HG02938 (cell line): ENCODE results near the gene EGFR.

Experiments
- ATAC-seq: cut with Tn5 transposase; IDR thresholded peaks from one replicate; pipeline ENCODE4 v1.9.1; 2021; ENCODE audit warnings: mild to moderate bottlenecking, moderate library complexity; ENCODE audit not compliant: unreplicated experiment

EGFR gene

DNA sequence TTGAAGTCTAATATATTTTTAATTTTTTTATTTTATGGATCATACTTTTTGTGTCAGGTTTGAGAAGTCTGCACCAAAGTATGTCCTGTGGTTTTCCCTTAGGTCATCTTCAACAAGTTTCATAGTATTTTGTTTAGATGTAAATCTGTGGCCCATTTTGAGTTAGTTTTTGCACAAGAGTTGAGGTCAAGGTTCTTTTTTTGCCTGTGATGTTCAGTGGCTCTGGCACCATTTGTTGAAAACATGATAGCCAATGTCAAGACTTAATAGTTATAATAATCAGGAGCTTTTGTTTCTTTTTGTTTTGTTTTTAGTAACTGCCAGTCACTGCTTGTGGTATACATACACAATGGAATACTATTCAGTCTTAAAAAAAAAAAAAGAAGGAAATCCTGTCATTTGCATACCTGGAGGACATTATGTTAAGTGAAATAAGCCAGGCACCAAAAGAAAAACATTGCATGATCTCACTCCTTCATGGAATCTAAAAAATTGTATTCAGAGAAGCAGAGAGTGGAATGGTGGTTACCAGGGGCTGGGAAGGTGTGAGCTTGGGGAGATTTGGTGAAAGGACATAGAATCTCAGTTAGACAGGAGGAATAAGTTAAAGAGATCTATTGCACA, 61.3 kb downstream of the EGFR start:
- no peak for ATAC-seq

DNA sequence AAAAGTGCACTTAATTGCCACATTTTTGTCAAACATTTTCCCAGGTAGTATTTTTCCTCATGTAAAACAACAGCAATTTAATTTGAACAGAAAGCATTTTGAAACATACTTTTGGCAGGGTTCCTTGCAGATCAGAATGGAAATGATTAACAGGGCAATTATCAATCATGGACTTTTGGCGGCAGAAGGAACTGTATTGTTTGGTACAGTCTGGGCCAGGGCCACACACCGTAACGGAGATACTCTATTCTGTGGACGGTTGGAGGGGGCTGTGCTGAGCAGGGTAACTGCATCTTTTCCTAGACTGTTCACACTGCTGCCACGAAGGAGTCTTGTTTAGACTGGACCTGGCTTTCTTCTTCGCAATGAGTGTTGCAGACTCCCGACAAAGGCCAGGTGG, 62.3 kb downstream of the EGFR start:
- ATAC-seq: no peak

DNA sequence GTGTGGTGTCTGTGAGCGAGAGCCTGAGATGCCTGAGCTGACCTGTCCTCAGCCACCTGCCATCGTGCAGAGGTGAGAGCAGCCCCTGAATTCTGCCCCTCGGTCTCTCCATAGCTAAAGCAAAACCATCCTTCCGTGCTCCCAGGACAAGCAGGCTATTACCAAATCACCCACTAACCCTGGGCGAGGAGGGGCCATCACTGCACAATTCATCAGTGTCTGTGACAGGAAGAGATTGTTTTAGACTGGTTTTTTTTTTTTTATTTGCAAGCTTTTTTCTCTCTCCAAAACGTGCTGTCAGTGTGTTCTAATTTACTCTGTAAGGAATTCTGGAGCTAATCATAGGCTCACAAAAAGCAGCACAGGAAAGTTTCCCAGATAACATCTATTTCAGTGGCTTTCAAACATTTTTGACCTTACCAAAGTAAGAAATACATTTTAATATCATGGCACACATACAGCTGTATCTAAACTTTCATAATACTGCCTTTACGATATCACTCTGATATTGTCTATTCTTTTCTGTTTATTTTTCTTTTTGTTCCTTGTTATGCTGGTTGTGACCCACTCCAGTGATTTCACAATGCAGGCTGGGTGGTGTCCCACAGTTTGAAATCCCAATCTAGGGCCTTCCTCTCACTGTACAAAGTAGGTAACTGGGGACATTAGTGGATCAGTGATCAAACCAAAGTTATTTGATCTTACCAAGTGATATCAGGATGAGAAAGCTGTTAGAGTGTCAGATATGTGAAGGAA, 62.8 kb downstream of the EGFR start:
- ATAC-seq: no peak

DNA sequence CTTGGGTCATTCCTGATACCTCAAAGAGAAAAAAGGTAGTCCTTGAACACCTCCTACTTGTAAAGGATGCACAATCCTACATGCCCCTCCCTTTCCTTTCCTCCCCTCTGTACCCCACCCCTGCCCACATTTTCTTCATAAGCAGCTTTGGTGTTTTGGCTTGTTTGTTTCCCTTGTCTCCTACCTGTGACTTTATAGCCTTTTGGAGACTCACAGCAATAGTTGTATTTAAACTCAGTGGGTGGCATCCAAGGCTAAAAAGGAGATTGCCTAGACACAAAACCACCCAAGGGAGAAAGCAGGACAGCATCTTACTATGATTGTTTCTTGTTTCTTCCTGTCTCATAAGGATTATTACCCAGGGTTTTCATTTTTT, 63.4 kb downstream of the EGFR start:
- no peak for ATAC-seq

DNA sequence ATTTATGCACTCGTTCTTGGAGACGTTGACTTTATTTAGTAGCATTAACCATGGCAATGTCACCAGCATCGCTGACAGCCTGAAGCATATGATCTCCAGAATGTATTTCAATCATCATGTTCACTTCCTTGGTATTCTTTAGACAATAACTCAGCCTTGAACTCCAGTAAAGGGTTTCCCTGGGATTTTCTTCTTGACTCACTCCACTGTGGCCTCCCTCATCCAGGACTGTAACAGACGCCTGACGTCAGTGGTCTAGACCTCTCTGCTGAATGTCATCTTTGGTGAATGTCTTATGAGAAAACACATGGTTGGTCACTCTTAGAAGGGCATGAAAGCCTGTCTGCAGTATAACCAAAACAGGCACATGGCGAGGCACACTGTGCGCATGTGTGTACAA, 64.4 kb downstream of the EGFR start:
- no peak for ATAC-seq

DNA sequence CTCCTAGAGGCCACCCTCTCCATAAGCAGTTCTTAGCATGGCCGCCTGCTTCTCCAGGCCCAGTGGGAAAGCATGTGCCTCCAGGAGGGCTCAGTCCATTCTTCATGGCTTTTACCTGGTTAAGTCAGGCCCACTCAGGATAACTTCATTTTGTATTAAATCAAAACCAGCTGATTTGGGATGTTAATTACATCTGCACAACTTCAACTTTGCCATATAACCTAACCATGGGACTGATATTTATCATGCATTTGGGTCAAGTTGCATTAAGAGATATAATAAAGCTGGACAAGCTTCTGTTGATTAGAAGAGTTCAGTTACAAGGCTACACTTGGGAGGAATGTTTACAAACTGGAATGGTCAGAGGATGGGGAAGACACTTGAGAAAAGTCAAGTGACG, 65.5 kb downstream of the EGFR start:
- no peak for ATAC-seq

DNA sequence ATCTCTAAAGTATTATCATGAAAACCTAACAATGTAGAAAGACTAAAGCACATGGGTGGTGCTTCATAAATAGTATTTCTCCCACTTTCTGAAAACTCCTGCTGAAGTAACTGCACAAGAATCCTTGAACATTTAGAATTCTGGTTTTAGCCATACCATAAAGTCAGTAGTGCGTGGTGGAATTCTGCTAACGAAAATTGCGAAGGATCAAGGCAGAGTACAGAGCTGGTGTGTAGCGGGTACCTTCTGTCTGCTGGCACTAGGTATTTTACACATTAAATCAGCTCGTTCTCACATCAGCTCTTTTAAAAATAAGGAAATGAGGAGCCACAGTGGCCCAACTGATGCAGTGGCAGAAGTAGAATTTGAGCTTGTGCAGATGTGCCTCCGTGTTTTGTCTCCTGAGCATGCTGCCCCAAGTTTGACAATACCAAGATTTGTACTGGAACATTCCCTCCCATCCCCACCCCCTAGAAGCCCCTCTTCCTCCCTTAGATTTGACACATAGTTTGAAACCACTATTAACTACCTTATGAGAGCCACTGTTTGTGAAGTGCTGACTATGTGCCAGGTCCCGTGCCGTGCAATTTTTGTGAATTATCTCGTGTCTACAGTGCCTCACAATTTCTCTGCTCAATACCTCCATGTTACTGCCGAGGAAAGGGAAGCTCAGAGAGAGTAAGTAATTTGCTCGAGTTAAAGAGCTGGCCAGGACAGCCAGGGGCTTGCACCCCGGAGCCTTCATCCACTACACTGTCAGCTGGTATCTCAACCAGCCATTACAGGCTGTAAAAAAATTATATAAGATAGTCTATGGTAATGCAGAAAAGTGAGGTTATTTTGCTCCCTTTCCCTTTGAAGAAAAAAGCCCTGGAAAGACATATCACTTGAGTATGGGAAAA, 66.9 kb downstream of the EGFR start:
- peak; percentile 15 for ATAC-seq

DNA sequence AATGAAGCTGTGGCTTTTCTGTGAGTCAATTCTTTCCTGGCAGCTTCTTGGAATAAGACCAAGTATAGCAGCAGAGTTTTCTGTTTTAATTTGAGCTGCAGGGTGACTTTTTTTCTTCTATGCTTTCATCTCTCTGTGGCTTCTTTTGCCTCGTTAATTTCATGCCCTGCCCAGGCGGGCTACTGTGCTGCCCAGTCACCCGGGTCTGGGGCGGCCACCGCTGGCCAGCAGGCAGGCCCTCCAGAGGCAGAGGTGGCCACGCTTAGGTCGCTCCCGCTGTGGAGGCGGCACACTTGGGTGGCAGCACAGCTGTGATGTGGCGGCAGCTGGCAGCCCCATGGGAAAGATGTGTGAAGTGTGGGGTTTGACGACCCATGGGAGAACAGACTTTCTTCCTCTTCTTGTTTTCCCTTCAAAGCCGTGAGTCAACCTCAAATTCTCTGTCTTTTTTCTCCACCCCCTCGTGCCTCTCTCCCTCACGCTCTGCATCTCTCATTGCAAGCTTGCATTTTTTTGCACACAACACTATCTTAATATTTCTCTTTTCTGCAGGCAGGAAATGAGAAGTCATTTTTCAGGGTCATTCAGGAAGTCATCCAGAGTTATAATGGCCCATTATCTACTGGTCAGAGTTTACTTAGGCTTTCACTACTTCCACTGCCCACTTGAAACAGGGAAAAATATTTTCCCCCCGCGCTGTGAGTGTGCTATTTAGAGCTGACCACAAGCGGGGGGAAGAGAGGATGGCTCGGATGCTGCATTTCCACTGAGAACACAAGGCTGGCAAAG, 67.8 kb downstream of the EGFR start:
- peak; percentile 46 for ATAC-seq

DNA sequence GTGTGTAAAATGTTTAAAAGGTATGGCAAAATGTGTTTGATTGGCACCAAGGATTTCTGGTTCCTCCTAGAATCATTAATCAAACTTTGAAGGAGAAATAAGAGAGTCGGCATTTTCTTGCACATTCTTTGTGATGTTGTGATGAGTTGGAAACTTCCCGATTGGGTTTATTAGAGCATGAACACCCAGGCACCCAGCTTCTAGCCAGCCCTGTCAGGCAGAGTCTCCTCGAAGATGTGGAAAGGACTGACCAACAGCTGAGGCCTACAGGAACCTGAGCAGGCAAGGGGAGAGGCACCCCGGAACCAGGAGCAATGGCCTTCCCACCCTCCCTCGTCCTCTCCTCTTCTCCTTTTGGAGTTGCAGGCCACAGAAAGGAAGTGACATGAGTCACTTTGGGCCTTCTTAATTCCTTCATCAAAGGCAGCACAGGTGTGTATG, 68.7 kb downstream of the EGFR start:
- no peak for ATAC-seq

DNA sequence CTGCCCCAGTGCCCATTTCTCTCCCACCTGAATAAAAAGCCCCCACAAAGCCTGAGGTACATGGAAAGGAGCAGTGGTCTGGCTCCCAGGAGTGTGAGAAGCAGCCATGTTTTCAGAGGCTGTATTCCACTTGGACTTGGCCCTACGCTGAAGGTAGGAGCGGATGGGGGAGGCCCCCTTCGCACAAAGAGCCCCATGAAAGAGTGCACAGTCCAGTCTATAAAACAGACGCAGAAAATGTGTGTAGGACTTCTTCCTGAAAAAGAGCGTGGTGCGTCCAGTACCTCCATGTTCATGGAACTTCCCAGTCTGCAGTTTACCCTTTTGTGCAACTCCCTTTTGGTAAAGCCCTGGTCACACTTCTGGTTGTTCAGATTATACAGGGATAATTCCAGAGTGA, 69.3 kb downstream of the EGFR start:
- ATAC-seq: no peak

DNA sequence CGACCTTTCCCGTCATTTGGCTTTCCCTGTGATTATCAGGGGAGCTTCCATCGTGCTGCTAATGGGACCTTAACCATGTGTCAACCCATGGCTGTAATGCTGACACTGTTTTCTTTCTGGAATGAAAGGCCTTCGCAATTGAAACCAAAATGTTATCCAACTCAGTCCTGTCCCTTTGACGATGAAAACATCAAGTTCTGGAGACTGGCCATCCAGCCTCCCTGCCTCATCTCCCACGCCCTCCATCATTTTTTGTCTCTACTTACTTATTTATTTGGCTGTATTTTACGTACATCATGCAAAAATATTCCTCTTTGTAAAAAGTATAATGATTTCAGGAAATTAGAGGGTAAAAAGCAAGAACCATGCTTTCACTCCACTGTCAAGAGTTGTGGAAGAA, 69.8 kb downstream of the EGFR start:
- ATAC-seq: no peak

DNA sequence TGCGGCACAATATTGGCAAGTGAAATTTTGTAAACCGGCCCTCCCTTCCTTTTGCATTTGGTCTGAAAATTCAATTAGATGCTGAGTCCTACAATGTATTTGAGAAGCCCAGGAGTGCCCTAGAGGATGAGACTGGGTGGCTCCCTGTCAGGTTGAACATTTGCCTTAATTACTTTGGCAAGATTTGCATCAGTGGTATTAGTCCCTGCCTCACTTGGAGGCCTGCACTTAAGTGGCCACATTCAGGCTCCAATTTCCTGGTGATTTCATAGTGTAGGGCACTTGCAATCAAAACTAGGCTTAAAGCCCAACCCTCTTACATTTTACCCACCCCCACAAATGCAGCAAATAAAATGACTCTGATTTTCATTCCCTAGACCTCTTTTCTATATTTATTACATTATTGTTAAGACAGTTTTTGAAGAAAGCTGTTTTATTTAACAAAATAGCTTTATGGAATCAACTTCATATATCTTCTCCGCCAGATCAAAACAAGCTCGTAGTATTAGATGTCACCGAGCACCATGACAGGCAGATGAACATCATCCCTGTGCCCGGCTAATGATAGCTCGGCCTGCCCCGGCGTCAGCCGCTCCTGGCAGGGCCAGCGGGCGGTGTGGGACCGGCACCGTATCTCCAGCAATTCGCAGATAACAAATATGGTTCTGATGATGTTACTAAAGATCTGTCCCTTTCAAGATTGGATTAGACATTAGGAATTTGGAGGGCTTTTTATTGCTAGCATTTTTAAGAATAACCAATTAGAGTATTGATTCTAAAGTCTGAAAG, 73.6 kb downstream of the EGFR start:
- no peak for ATAC-seq

DNA sequence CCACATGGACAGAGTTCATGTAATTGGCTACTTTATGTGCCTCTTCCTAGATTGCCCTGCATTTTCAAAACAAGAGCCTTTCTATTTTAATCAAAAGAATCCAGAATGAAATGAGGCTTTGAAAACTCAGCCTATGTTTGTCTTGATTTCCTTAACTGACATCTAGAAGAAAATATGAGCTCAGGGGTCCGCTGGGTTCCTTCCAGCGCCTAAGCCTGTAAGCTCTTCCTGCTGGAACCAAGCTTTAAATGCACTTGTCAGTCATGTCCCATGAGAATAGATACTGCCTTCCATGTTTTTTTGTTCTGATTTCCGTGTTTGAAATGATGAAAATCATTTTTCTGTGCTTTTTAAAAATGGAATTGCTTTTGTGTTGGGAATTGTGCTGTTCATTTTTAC, 74.2 kb downstream of the EGFR start:
- ATAC-seq: no peak

DNA sequence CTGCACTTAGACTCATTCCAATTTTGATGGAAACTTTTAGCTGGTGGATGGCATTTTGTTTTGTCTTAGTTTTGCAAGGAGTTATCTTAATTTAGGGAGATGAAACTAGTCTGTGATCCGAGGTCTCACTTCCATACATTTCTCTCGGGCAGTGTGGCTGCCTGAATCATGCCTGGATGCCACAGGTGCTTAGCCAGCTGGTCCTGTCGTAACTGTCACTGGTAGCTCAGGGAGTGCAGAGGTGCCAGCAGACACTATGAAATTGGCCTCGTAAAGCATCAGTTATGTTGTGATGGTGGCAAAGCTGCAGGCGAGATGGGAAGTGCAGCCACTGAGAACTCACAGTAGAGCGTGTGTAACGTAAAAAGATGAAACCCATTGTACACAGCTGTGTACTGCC, 74.9 kb downstream of the EGFR start:
- ATAC-seq: no peak

DNA sequence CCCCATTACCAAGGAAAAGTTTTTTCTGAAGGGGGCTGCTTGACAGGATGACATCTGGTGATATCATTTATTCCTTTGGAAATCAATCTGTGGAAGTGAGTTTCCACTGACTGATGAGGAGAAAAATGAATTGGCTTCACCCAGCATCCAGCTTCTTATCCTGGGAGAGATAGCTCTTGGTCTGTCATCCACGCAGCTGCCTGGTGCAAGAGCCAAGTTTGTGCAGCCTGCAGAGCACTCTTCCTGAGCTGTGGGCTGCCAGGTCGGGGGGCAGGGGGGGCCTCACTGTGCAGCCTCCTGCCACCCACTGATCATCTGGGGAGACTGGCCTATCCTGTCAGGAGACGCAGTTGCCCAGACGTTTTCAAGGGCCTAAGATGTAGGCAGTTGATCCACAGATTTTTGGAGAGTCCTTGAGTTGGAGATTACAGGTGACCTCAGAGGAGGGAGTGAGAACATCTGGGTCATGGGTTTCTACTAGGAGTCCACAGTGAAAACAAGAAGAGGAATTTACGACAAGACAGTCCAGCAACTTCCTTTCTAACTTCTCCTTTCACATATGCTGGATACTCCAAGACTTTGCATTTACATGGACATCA, 75.4 kb downstream of the EGFR start:
- no peak for ATAC-seq

DNA sequence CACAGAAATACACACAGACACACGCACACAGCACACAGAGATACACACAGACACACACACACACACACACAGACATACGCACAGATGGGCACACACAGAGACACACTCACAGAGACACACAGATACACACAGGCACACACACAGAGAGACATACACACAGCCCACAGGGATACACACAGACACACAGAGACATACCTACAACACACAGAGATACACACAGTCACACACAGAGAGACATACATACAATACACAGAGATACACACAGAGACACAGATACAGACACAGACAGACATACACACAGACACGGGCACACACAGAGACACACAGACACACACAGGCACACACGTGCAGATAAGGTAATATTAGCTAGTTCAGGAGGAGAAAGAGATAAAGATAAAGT, 76.9 kb downstream of the EGFR start:
- ATAC-seq: no peak

DNA sequence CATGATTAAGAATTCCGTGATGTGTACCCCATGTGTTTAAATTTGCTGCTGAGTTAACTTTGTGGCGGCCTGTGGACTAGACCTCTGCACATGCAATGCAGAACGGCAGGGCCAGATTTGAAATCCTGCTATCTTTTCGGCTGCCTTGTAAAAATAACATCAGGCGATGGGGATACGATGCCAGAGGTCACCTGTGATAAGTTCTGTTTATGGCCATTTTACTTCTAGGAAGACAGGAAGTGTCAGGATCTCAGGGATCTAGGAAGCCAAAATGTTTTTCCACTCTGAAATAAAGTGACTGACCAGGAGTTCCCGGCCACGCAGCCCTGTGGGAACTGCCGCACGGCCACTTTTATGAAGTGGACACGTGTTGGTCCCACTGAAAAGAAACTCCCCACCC, 77.5 kb downstream of the EGFR start:
- ATAC-seq: no peak

DNA sequence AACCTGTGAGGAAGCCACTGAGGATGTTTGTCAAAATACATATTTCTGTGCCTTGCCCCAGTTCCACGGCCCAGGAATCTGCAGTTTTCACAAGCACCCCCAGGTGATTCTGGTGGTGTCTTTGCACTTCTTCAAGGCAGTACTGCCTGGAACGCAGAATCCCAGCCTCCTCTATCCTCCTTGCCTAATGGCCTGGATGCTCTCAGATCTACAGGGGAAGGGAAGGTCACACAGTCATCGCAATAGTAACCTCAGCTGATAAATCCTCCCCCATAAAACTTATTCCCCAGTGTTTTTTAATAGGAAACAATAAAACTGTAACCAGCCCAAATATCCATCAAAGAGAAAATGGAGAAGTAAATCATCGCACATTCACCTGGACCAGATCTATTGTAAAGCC, 78.3 kb downstream of the EGFR start:
- no peak for ATAC-seq

DNA sequence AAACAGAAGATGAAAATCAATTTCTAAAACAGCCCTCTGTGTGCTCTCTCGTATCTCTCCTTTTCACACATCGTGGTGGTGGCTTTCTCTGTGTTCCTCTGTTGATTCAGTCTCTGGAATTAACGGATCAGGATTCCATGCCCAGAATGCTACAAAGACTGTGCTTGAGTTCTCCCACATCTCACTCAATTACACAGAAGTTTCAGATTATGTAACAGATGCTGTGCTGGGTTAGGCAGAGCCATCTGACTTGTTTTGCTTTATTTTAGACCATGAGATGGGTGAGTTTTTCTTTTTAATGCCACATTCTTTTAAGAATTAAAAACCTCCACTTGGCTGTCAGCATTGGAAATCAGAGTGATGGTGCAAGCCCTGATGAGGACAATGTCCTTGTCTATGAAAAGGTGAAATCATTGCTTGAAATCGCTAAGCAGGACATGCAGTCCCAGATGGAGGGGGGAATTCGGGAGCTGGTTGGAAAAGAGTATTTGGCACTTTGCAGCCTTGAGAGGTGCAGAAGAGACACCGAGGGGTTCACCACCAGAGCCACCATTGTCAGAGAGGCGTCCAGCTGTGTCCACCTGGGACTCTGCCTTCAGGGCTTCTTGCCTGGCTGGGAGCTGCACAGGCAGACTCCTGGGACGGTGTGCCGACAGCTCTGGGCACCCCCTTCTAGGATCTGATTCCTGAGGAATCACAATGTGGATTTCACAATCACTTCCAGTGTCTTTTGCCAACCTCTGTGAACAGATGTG, 80.4 kb downstream of the EGFR start:
- no peak for ATAC-seq
